CD4-positive, alpha-beta T cell treated with Interleukin-4 for 1 hour (primary cell): ENCODE data around the gene HDHD3.

Experiments
- DNase-seq, 2 donors: peaks; one replicate each; pipeline ENCODE4 v3.0.0-alpha.2; 2020 to 2022

Gene HDHD3

GRCh38 chr9:113361304-113362018, 15.3 kb downstream of the HDHD3 start:
- no peak for DNase-seq

GRCh38 chr9:113360242-113360842, 16.4 kb downstream of the HDHD3 start:
- no peak for DNase-seq

- DNase-seq, result no peak
These were observed 17.4 kb downstream of the HDHD3 start for GRCh38 chr9:113359385-113359784.

GRCh38 chr9:113356686-113357292, 20.0 kb downstream of the HDHD3 start:
- no peak for DNase-seq

GRCh38 chr9:113355040-113355596, 21.7 kb downstream of the HDHD3 start:
- no peak for DNase-seq

- no peak for DNase-seq
These were observed 24.4 kb downstream of the HDHD3 start for GRCh38 chr9:113352411-113352810.

- no peak for DNase-seq
These were observed 24.8 kb downstream of the HDHD3 start for GRCh38 chr9:113352006-113352405.

GRCh38 chr9:113350937-113351336, 25.8 kb downstream of the HDHD3 start:
- DNase-seq, result peak; percentile 32 to 40

- DNase-seq, result no peak
These were observed 26.6 kb downstream of the HDHD3 start for GRCh38 chr9:113350107-113350661.

GRCh38 chr9:113349445-113350094, 27.2 kb downstream of the HDHD3 start, which contains the start of gene BSPRY:
TSS of gene BSPRY (plus strand) at chr9:113349541. CDS start at chr9:113349580, 39 bp downstream.
- peak; percentile 20 to 39 for DNase-seq

GRCh38 chr9:113349066-113349444, 27.7 kb downstream of the HDHD3 start:
- DNase-seq, result no peak

- DNase-seq, result no peak
These were observed 28.3 kb downstream of the HDHD3 start for GRCh38 chr9:113348437-113348836.

GRCh38 chr9:113345671-113346070, 31.1 kb downstream of the HDHD3 start:
- no peak for DNase-seq

- DNase-seq, result no peak
These were observed 31.6 kb downstream of the HDHD3 start for GRCh38 chr9:113345190-113345589.

- DNase-seq, result no peak
These were observed 33.0 kb downstream of the HDHD3 start for GRCh38 chr9:113343732-113344231.

- DNase-seq, result peak in 1 of 2 donors; percentile 22
These were observed 34.9 kb downstream of the HDHD3 start for GRCh38 chr9:113341712-113342410.

- peak; percentile 79 to 80 for DNase-seq
These were observed 36.6 kb downstream of the HDHD3 start, which contains the start of gene WDR31 for GRCh38 chr9:113340011-113340699. TSS of gene WDR31 (minus strand) at chr9:113340275. CDS start at chr9:113332022, 8,253 bp downstream.

- no peak for DNase-seq
These were observed 39.1 kb downstream of the HDHD3 start for GRCh38 chr9:113337714-113338113.

GRCh38 chr9:113331780-113332179, 45.0 kb downstream of the HDHD3 start:
- DNase-seq, result no peak

- DNase-seq, result no peak
These were observed 48.6 kb downstream of the HDHD3 start for GRCh38 chr9:113328045-113328782.

GRCh38 chr9:113326230-113326629, 50.6 kb downstream of the HDHD3 start:
- DNase-seq, result no peak
